Suprapubic skin (tissue), 4 donors: ENCODE results near the gene MAP3K8. TPM values are rescaled to one million over a fixed set of nuclear protein-coding genes. Genes with fewer than 3 reads are reported as not detected.

Experiments
- DNase-seq, 2 donors: peaks; one replicate each; pipeline ENCODE4 v3.0.0-alpha.2; 2019; ENCODE audit warnings: low spot score in 2 of 2
- H3K27ac ChIP-seq: fragments of 200-600 bp; sonication (generic); one replicate; pipeline ENCODE4 v1.5.1; 2019
- H3K27me3 ChIP-seq: fragments of 200-600 bp; sonication (generic); one replicate; pipeline ENCODE4 v1.5.1; 2019
- H3K36me3 ChIP-seq: fragments of 200-600 bp; sonication (generic); one replicate; pipeline ENCODE4 v1.5.1; 2019
- H3K4me1 ChIP-seq: fragments of 200-600 bp; sonication (generic); one replicate; pipeline ENCODE4 v1.5.1; 2019
- H3K4me3 ChIP-seq: fragments of 200-600 bp; sonication (generic); one replicate; pipeline ENCODE4 v1.5.1; 2019; ENCODE audit warnings: mild to moderate bottlenecking
- H3K9me3 ChIP-seq: fragments of 200-600 bp; sonication (generic); one replicate; pipeline ENCODE4 v1.5.1; 2019
- EP300 ChIP-seq: sonication (generic); formaldehyde crosslinking; IDR thresholded peaks from one replicate; pipeline ENCODE4 v1.6.1; 2017; ENCODE audit warnings: antibody characterized with exemption
- POLR2A ChIP-seq, 2 donors: fragments of 450-650 bp; IDR thresholded peaks; one replicate each; pipeline ENCODE4 v1.6.1; 2017; ENCODE audit warnings: antibody characterized with exemption in 2 of 2, mild to moderate bottlenecking in 2 of 2, moderate library complexity in 2 of 2
- POLR2AphosphoS5 ChIP-seq, 3 donors: sonication (generic); formaldehyde crosslinking; IDR thresholded peaks; one replicate each; pipeline ENCODE4 v1.6.1; 2017; ENCODE audit warnings: antibody characterized with exemption in 3 of 3
- WGBS: methylation state at CpG from one replicate; pipeline ENCODE4 v1.1.5; 2018; 5-methylcytosine and 5-hydroxymethylcytosine counted together
- total RNA-seq, 4 donors: library from RNA; depleted of rRNA; stranded (reverse); fragments of >200 nt; gene quantifications; one replicate each; pipeline ENCODE4 v1.1.0, GENCODE V29; 2016
- TF ChIP-seq, protein P1 (sequence below), 2 donors: fragments of 200-600 bp in 1 of 2; fragments of 450-650 bp in 1 of 2; sonication (generic) in 1 of 2; IDR thresholded peaks; one replicate each; pipeline ENCODE4 v1.5.1; 2016 to 2019; ENCODE audit warnings: antibody characterized with exemption in 2 of 2, mild to moderate bottlenecking in 1 of 2, moderate library complexity in 1 of 2

MAP3K8 gene
- total RNA-seq, 4 donors from 2014 or later: 21.9 to 56.4 (median 54.2) TPM

DNA sequence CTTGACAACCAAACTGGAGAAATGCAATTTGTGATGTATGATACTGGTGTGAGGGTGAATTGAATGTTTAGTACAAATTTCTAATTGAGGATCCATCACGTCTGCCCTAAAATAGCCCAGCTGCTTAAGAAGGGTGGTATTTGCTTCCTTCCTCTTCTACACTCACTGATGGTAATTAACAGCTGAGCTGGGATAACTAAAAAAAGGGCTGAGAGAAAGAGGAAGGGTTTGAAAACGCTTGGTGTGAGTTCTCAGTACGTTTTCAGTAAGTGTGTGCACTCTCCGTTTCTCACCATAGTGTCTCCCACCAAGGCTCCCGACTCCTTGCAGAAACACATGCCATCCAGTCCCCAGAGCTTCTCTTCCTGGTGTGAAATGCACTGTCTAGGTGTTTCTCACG lies 54.3 kb downstream of the MAP3K8 start:
- 63% methylated on average over 6 of the region's 6 CpGs for WGBS
- Histone ChIP-seq H3K27ac (no peak overlapping the region), H3K4me1 (peaks cover 7% of the 10 kb centered on the region), H3K4me3 (no peak overlapping the region), H3K27me3 (no peaks in the 10 kb centered on the region), H3K9me3 (no peaks in the 10 kb centered on the region), H3K36me3 (no peaks in the 10 kb centered on the region)
- no peak for DNase-seq
- TF ChIP-seq EP300: no peak
- TF ChIP-seq, protein P1, sequence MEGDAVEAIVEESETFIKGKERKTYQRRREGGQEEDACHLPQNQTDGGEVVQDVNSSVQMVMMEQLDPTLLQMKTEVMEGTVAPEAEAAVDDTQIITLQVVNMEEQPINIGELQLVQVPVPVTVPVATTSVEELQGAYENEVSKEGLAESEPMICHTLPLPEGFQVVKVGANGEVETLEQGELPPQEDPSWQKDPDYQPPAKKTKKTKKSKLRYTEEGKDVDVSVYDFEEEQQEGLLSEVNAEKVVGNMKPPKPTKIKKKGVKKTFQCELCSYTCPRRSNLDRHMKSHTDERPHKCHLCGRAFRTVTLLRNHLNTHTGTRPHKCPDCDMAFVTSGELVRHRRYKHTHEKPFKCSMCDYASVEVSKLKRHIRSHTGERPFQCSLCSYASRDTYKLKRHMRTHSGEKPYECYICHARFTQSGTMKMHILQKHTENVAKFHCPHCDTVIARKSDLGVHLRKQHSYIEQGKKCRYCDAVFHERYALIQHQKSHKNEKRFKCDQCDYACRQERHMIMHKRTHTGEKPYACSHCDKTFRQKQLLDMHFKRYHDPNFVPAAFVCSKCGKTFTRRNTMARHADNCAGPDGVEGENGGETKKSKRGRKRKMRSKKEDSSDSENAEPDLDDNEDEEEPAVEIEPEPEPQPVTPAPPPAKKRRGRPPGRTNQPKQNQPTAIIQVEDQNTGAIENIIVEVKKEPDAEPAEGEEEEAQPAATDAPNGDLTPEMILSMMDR (IDR thresholded peaks at IDR 0.05): no peak

DNA sequence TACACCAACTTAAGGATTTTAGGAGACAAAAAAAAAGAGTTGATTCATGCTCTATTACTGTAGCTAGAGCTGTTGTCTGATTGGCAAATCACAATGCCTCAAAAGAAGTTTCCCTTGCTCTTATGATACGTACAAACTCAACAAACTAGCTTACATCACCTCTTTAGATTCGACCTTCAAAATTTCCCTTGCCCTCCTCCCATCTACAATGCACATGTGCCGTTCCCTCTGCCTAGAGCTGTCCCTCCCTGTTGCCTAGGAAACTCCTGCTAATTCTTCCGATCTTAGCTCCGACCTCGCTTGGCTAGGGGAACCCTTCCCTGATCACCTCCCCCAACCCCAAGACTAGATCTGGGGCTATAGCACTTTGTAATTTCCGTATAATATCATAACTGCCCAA lies 55.4 kb downstream of the MAP3K8 start:
- TF ChIP-seq POLR2AphosphoS5 (IDR thresholded peaks at IDR 0.05) (no peak), POLR2A (IDR thresholded peaks at IDR 0.05) (no peak), EP300 (no peak)
- TF ChIP-seq, protein P1 (IDR thresholded peaks at IDR 0.05): no peak
- no peak for DNase-seq
- Histone ChIP-seq H3K9me3 (no peaks in the 10 kb centered on the region), H3K27ac (no peak overlapping the region), H3K36me3 (no peaks in the 10 kb centered on the region), H3K4me1 (peaks cover 9% of the 10 kb centered on the region), H3K27me3 (no peaks in the 10 kb centered on the region), H3K4me3 (no peak overlapping the region)
- WGBS: 36% methylated on average over 7 of the region's 7 CpGs

DNA sequence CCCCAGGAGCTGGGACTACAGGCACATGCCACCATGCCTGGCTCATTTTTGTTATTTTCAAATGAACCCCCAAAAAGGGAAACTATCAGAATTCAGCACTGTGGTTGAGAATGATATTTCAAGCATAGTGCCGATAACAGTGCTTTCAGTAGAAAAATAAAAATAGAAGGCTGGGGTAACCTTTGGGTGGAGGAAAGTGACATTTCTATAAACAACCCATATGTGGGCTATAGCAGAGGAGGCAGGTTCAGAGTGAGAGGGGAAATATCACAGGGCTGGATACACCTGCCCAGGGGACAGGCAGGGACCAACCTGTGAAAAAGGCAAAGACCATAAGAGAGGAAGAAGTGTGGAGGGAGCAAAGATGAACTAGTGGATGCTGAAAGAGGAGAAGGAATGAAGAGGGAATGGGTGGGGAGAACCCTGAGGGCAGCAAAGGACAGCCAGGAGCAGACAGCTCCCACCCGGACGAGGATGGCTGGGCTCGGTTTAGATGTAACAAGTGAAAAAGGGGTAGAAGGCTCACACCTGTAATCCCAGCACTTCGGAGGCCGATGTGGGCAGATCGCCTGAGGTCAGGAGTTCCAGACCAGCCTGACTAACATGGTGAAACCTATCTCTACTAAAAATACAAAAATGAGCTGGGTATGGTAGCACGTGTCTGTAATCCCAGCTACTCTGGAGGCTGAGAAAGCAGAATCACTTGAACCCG lies 56.5 kb downstream of the MAP3K8 start:
- H3K4me3 ChIP-seq: no peak overlapping the region
- WGBS: 90% methylated on average over 9 of the region's 9 CpGs
- no peaks in the 10 kb centered on the region for H3K27me3 ChIP-seq
- no peak overlapping the region for H3K27ac ChIP-seq
- DNase-seq: no peak
- peaks cover 13% of the 10 kb centered on the region for H3K4me1 ChIP-seq
- no peaks in the 10 kb centered on the region for H3K36me3 ChIP-seq
- no peaks in the 10 kb centered on the region for H3K9me3 ChIP-seq
- TF ChIP-seq POLR2A (IDR thresholded peaks at IDR 0.05) (no peak), POLR2AphosphoS5 (IDR thresholded peaks at IDR 0.05) (no peak), EP300 (no peak)
- TF ChIP-seq, protein P1 (IDR thresholded peaks at IDR 0.05): no peak

DNA sequence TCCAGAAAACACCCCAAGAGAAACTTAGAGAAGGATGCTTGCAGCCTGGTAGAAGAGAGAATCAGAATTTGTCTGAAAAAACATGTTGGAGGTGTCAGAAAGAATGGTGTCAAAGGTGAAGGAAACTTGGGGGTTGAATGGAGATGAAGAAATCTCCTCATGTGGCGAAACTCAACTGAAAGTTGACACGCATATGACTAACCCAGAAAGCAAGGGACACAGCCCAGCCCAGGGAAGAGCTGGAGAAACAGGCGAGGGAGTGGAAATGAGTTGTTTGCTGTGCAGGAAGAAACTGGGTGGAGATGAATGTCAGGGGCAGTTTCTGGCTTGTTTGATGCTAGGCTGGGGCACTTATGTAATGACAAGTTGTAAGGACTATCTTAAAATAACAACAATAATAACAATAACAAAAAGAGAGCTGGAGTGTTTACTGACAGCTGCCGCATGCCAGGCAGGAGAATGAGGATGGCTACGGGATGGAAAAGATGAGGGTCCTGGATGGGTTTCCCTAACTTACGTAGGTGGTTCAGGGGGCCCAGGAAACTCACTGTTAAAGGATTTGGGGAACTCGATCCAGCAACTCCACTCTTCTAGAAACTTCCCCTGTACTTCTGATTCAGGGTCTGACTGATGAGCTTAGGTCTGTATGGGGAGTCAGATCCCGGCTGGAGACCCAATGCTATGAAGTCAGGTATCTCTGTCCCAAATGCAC lies 57.4 kb downstream of the MAP3K8 start:
- no peak for DNase-seq
- TF ChIP-seq POLR2A (IDR thresholded peaks at IDR 0.05) (no peak), EP300 (no peak), POLR2AphosphoS5 (IDR thresholded peaks at IDR 0.05) (no peak)
- TF ChIP-seq, protein P1 (IDR thresholded peaks at IDR 0.05): no peak
- no peaks in the 10 kb centered on the region for H3K9me3 ChIP-seq
- 71% methylated on average over 8 of the region's 8 CpGs for WGBS
- peak overlapping the region; percentile 25 for H3K27ac ChIP-seq
- no peaks in the 10 kb centered on the region for H3K27me3 ChIP-seq
- no peaks in the 10 kb centered on the region for H3K36me3 ChIP-seq
- H3K4me1 ChIP-seq: peaks cover 13% of the 10 kb centered on the region
- H3K4me3 ChIP-seq: no peak overlapping the region

DNA sequence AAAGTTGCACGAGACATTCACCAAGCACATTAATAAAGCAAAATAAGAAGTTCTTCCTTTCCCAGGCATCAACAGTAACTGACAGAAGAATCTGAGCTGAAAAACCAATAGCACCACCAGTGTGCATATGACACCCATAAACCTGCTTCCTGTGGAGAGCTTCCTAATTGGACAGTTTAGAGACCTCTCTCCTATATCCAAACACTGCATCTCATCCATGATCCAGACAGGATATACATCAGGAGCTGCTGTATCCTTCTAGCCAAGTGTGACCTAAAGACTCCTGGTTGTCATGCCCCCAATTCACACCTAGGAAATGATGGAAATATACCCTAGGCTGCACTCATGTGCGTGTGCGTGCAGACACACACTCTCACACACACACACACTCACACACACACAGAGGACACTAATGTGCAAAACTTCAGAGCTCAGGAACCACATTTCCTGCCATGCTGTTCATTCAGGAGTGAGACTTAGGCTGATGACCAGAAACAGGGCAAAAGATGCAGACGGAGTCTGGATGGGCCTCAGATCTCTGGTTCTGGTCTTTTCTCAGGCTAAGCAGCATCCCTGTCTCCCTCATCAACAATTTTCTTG lies 58.0 kb downstream of the MAP3K8 start:
- DNase-seq: no peak
- H3K36me3 ChIP-seq: no peaks in the 10 kb centered on the region
- no peak overlapping the region for H3K4me3 ChIP-seq
- H3K27me3 ChIP-seq: no peaks in the 10 kb centered on the region
- TF ChIP-seq POLR2A (IDR thresholded peaks at IDR 0.05): no peak
- no peak for TF ChIP-seq EP300
- TF ChIP-seq, protein P1 (IDR thresholded peaks at IDR 0.05): no peak
- no peak for TF ChIP-seq POLR2AphosphoS5 (IDR thresholded peaks at IDR 0.05)
- H3K9me3 ChIP-seq: no peaks in the 10 kb centered on the region
- H3K27ac ChIP-seq: no peak overlapping the region
- WGBS: 87% methylated on average over 4 of the region's 4 CpGs
- peaks cover 13% of the 10 kb centered on the region for H3K4me1 ChIP-seq
